Lower leg skin (tissue), 3 donors: ENCODE measurements around the gene NKD1.

Experiments
- POLR2A ChIP-seq, 2 donors: fragments of 450-650 bp; IDR thresholded peaks; one replicate each; pipeline ENCODE4 v1.6.1; 2016 to 2017; ENCODE audit warnings: antibody characterized with exemption in 2 of 2, mild to moderate bottlenecking in 1 of 2, moderate library complexity in 1 of 2
- TF ChIP-seq, protein P1 (sequence below), 3 donors: fragments of 450-650 bp; IDR thresholded peaks; one replicate each; pipeline ENCODE4 v1.5.1; 2016; ENCODE audit warnings: antibody characterized with exemption in 3 of 3, mild to moderate bottlenecking in 3 of 3, moderate library complexity in 2 of 3

DNA sequence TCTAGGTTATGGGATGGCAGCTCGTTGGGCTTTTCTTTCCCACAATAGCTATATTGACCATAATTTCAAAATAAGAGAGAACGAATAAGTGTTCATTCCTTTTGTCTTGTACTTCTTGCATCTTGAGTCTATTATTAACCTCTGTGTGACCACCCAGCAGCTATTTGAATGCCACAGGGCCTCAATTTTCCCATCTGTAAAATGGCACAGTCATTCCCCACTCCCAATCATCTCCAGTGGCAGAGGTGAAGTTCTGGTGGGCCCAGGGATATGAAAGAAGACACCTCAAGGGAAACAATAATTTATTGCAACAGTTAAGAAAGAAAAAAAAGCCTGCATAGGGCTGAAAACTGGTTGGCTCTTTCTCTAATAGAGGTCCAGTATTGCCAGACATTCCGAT, 28.6 kb upstream of the NKD1 start:
- TF ChIP-seq, protein P1, sequence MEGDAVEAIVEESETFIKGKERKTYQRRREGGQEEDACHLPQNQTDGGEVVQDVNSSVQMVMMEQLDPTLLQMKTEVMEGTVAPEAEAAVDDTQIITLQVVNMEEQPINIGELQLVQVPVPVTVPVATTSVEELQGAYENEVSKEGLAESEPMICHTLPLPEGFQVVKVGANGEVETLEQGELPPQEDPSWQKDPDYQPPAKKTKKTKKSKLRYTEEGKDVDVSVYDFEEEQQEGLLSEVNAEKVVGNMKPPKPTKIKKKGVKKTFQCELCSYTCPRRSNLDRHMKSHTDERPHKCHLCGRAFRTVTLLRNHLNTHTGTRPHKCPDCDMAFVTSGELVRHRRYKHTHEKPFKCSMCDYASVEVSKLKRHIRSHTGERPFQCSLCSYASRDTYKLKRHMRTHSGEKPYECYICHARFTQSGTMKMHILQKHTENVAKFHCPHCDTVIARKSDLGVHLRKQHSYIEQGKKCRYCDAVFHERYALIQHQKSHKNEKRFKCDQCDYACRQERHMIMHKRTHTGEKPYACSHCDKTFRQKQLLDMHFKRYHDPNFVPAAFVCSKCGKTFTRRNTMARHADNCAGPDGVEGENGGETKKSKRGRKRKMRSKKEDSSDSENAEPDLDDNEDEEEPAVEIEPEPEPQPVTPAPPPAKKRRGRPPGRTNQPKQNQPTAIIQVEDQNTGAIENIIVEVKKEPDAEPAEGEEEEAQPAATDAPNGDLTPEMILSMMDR (IDR thresholded peaks at IDR 0.05): no peak
- no peak for TF ChIP-seq POLR2A (IDR thresholded peaks at IDR 0.05)
